SK-N-SH (cell line): ENCODE data around the gene PHC2. TPM values are rescaled to one million over a fixed set of nuclear protein-coding genes. Genes with fewer than 3 reads are reported as not detected.

ENCODE experiments used
- CTCF ChIA-PET: fragments of 300-600, 350-600 bp; formaldehyde crosslinking; extraction: SDS; loops from one replicate; lab custom pipeline; 2021; lab: Yijun Ruan, JAX
- POLR2A ChIA-PET: fragments of 350-600 bp; sonication (Branson Sonifier 250); formaldehyde crosslinking; extraction: SDS; loops from one replicate; lab custom pipeline; 2020; ENCODE audit warnings: antibody characterized with exemption, inconsistent platforms; lab: Yijun Ruan, JAX
- DNase-seq: peaks from one replicate; pipeline ENCODE4 v3.0.0; 2012
- H2AFZ ChIP-seq: fragments of 200-600 bp; sonication (generic); 2 replicates; pipeline ENCODE4 v1.8.1; 2016; ENCODE audit warnings: antibody characterized with exemption, mild to moderate bottlenecking, low read depth
- H3F3A ChIP-seq: fragments of 200-600 bp; sonication (generic); replicated peaks from 2 replicates; pipeline ENCODE3; 2016; ENCODE audit warnings: antibody characterized with exemption, mild to moderate bottlenecking; ENCODE audit not compliant: insufficient read depth
- H3K27ac ChIP-seq, 2 experiments: fragments of 200-500 bp in 1 of 2; fragments of 200-600 bp in 1 of 2; sonication (Bioruptor generic) in 1 of 2; sonication (generic), shearing (Covaris generic) in 1 of 2; 2 replicates each; pipeline versions ENCODE4 v1.5.1 to v1.6.1; 2014 to 2016; ENCODE audit warnings: low read depth in 2 of 2, inconsistent platforms in 1 of 2, low read length in 1 of 2, mild to moderate bottlenecking in 1 of 2, mixed read lengths in 1 of 2
- H3K27me3 ChIP-seq: fragments of 200-600 bp; sonication (generic), shearing (Covaris generic); 2 replicates; pipeline ENCODE4 v1.6.1; 2016; ENCODE audit warnings: mixed run types; ENCODE audit not compliant: insufficient read depth
- H3K36me3 ChIP-seq, 2 experiments: fragments of 200-500 bp in 1 of 2; fragments of 200-600 bp in 1 of 2; sonication (Bioruptor generic) in 1 of 2; sonication (generic) in 1 of 2; replicated peaks in 1 of 2; 2 replicates each; pipeline versions ENCODE3 to v1.5.1; 2014 to 2016; ENCODE audit warnings: low read length in 1 of 2, mild to moderate bottlenecking in 1 of 2; ENCODE audit not compliant: insufficient read depth in 2 of 2, control insufficient read depth in 1 of 2
- H3K4me1 ChIP-seq, 2 experiments: fragments of 200-500 bp in 1 of 2; fragments of 200-600 bp in 1 of 2; sonication (Bioruptor generic) in 1 of 2; sonication (generic), shearing (Covaris generic) in 1 of 2; 2 replicates each; pipeline versions ENCODE4 v1.5.1 to v1.6.1; 2014 to 2016; ENCODE audit warnings: low read depth in 1 of 2, low read length in 1 of 2, mixed run types in 1 of 2; ENCODE audit not compliant: insufficient read depth in 2 of 2, control insufficient read depth in 1 of 2
- H3K4me2 ChIP-seq: fragments of 200-600 bp; sonication (generic), shearing (Covaris generic); 2 replicates; pipeline ENCODE4 v1.6.1; 2017; ENCODE audit warnings: mixed run types
- H3K4me3 ChIP-seq, 2 experiments: fragments of 200-500 bp in 1 of 2; fragments of 200-600 bp in 1 of 2; sonication (Bioruptor generic) in 1 of 2; sonication (generic), shearing (Covaris generic) in 1 of 2; 2 replicates each; pipeline versions ENCODE4 v1.5.1 to v1.8.1; 2014 to 2016; ENCODE audit warnings: low read depth in 2 of 2, inconsistent platforms in 1 of 2, low read length in 1 of 2, mild to moderate bottlenecking in 1 of 2, mixed read lengths in 1 of 2, moderate library complexity in 1 of 2
- H3K79me2 ChIP-seq: fragments of 200-600 bp; sonication (generic); 2 replicates; pipeline ENCODE4 v1.8.1; 2017; ENCODE audit warnings: mild to moderate bottlenecking; ENCODE audit not compliant: insufficient read depth
- H3K9ac ChIP-seq: fragments of 200-600 bp; sonication (generic); 2 replicates; pipeline ENCODE4 v1.6.1; 2017; ENCODE audit warnings: mixed run types
- H3K9me2 ChIP-seq: fragments of 200-600 bp; sonication (generic); 2 replicates; pipeline ENCODE4 v1.6.1; 2017; ENCODE audit warnings: mixed run types
- H3K9me3 ChIP-seq: fragments of 200-600 bp; sonication (generic); 2 replicates; pipeline ENCODE4 v1.6.1; 2017; ENCODE audit warnings: mixed run types, mild to moderate bottlenecking, moderate library complexity
- H4K20me1 ChIP-seq: fragments of 200-600 bp; sonication (generic); 2 replicates; pipeline ENCODE4 v1.6.1; 2017; ENCODE audit warnings: mild to moderate bottlenecking, mixed run types; ENCODE audit not compliant: insufficient read depth
- EZH2phosphoT487 ChIP-seq: fragments of 200-600 bp; sonication (generic); IDR thresholded peaks from 2 replicates; pipeline ENCODE4 v1.6.1; 2017; ENCODE audit warnings: low read depth, mixed run types, mild to moderate bottlenecking, antibody characterized with exemption, moderate library complexity, borderline replicate concordance
- FOXM1 ChIP-seq: IDR thresholded peaks from 2 replicates; pipeline ENCODE4 v1.4.0; 2012; ENCODE audit warnings: low read depth, mild to moderate bottlenecking
- GABPA ChIP-seq: IDR thresholded peaks from 2 replicates; pipeline ENCODE4 v1.4.0; 2012; ENCODE audit warnings: low read depth, mild to moderate bottlenecking
- GATA2 ChIP-seq: sonication (generic); formaldehyde crosslinking; IDR thresholded peaks from 2 replicates; pipeline ENCODE4 v1.5.0; 2020; ENCODE audit warnings: mild to moderate bottlenecking, missing genetic modification reagents
- MAX ChIP-seq: IDR thresholded peaks from 2 replicates; pipeline ENCODE4 v1.4.0; 2012; ENCODE audit warnings: low read depth
- NFIC ChIP-seq: IDR thresholded peaks from 2 replicates; pipeline ENCODE4 v1.4.0; 2012; ENCODE audit warnings: borderline replicate concordance
- NRF1 ChIP-seq: IDR thresholded peaks from 2 replicates; pipeline ENCODE4 v1.6.1; 2012; ENCODE audit warnings: low read depth, mild to moderate bottlenecking, low read length
- POLR2AphosphoS5 ChIP-seq: IDR thresholded peaks from 2 replicates; pipeline ENCODE4 v1.6.1; 2012; ENCODE audit warnings: low read depth, low read length
- RCOR1 ChIP-seq: fragments of 150-350 bp; IDR thresholded peaks from 2 replicates; pipeline ENCODE4 v1.6.1; 2017; ENCODE audit warnings: antibody characterized with exemption, low read length
- SIN3A ChIP-seq: IDR thresholded peaks from 2 replicates; pipeline ENCODE4 v1.6.1; 2012; ENCODE audit warnings: low read depth, mild to moderate bottlenecking, low read length, moderate library complexity, borderline replicate concordance
- TEAD4 ChIP-seq: IDR thresholded peaks from 2 replicates; pipeline ENCODE4 v1.4.0; 2012; ENCODE audit warnings: mild to moderate bottlenecking, borderline replicate concordance; ENCODE audit not compliant: insufficient read depth
- USF1 ChIP-seq: IDR thresholded peaks from 2 replicates; pipeline ENCODE4 v1.4.0; 2012; ENCODE audit warnings: low read depth, borderline replicate concordance
- USF2 ChIP-seq: fragments of 150-350 bp; IDR thresholded peaks from 2 replicates; pipeline ENCODE4 v1.6.1; 2017; ENCODE audit warnings: antibody characterized with exemption, low read length, low read depth, borderline replicate concordance
- WGBS: methylation state at CpG from one replicate; pipeline ENCODE4 v1.1.6; 2017; ENCODE audit warnings: low lambda C conversion rate; 5-methylcytosine and 5-hydroxymethylcytosine counted together
- polyA plus RNA-seq, 3 experiments: library from polyadenylated mRNA; depleted of rRNA; stranded (reverse); fragments of >200 nt; gene quantifications; 2 replicates each; pipeline ENCODE4 v1.2.3, GENCODE V29; 2012
- TF ChIP-seq, protein P1 (sequence below): IDR thresholded peaks from 2 replicates; pipeline ENCODE4 v1.4.0; 2012; ENCODE audit warnings: low read depth, borderline replicate concordance
- TF ChIP-seq, protein P2 (sequence below): IDR thresholded peaks from 2 replicates; pipeline ENCODE4; 2012
- TF ChIP-seq, protein P3 (sequence below): fragments of 200-600 bp; sonication (generic); IDR thresholded peaks from 2 replicates; pipeline ENCODE4 v1.6.1; 2017; ENCODE audit warnings: antibody characterized with exemption, mild to moderate bottlenecking, moderate library complexity

PHC2 gene
- polyA plus RNA-seq, 1 of the 3 experiments (the other 2 are of a cell fraction), result 98.7 TPM

GRCh38 chr1:33359931-33360330 is 71.0 kb downstream of the PHC2 start:
- Histone ChIP-seq H3K36me3 (peaks cover 26 to 47% of the 10 kb centered on the region in 2 experiments), H3K9me3 (no peaks in the 10 kb centered on the region), H3K9ac (no peak overlapping the region), H4K20me1 (no peaks in the 10 kb centered on the region), H3K4me1 (peaks cover 0 to 31% of the 10 kb centered on the region in 2 experiments; a peak in 3 of 4 replicates), H3K9me2 (no peaks in the 10 kb centered on the region), H3K4me3 (no peak overlapping the region), H2AFZ (no peak overlapping the region), H3K79me2 (no peaks in the 10 kb centered on the region), H3K4me2 (no peak overlapping the region), H3K27ac (no peak overlapping the region), H3K27me3 (no peaks in the 10 kb centered on the region), H3F3A (no peaks in the 10 kb centered on the region)
- ChIA-PET POLR2A (interaction anchor here (0.9 kb wide), 1 partner anchor 10 kb away, joined by 3 read pairs; no protein-coding TSS in a partner anchor), CTCF (interaction anchor here (5.3 to 11.3 kb wide), 2 partner anchors 9 to 64 kb away, joined by 27 to 167 read pairs; no protein-coding TSS in a partner anchor)
- WGBS, result 86% methylated on average over 2 of the region's 2 CpGs
- TF ChIP-seq POLR2AphosphoS5 (no peak), RCOR1 (no peak), USF2 (no peak)
- TF ChIP-seq, protein P1, sequence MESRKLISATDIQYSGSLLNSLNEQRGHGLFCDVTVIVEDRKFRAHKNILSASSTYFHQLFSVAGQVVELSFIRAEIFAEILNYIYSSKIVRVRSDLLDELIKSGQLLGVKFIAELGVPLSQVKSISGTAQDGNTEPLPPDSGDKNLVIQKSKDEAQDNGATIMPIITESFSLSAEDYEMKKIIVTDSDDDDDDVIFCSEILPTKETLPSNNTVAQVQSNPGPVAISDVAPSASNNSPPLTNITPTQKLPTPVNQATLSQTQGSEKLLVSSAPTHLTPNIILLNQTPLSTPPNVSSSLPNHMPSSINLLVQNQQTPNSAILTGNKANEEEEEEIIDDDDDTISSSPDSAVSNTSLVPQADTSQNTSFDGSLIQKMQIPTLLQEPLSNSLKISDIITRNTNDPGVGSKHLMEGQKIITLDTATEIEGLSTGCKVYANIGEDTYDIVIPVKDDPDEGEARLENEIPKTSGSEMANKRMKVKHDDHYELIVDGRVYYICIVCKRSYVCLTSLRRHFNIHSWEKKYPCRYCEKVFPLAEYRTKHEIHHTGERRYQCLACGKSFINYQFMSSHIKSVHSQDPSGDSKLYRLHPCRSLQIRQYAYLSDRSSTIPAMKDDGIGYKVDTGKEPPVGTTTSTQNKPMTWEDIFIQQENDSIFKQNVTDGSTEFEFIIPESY, result no peak
- DNase-seq, result no peak

DNA sequence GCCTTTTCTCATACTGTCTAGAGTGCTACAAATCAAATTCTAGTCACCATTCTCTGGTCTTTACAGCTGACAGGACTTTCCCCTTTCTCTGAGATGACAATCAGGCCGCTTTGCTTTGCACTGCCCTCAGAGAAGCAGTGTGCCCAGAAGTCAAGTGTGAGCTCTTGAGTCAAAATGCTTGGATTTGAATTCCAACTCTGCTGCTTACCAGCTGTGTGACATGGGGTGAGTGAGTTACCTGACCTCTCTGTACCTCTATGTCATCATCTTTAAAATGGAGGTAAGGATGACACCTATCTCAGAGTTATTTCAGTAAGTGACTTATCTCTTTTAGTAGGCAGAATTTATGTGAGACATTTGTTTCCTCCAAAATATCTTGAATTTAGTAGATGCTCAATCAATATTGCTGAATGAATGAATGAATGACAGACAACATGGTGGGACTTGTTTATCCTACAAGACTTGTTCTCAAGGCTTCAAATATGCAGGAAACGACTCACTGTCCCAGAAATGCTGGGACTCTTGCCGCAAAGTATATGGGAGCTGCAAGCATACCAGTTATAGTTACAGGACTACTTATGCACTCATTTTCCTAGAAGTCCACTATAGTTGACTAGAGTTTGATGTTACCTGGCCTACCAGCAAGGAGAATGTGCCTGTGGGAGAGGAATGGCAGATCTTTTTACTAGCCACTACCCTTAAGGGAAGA is 71.9 kb downstream of the PHC2 start:
- no peaks in the 10 kb centered on the region for H3K9me2 ChIP-seq
- WGBS, result 81% methylated on average over 3 of the region's 3 CpGs
- no peak overlapping the region for H3K27ac ChIP-seq
- TF ChIP-seq, protein P2, sequence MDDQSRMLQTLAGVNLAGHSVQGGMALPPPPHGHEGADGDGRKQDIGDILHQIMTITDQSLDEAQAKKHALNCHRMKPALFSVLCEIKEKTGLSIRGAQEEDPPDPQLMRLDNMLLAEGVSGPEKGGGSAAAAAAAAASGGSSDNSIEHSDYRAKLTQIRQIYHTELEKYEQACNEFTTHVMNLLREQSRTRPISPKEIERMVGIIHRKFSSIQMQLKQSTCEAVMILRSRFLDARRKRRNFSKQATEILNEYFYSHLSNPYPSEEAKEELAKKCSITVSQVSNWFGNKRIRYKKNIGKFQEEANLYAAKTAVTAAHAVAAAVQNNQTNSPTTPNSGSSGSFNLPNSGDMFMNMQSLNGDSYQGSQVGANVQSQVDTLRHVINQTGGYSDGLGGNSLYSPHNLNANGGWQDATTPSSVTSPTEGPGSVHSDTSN, result no peak
- TF ChIP-seq, protein P3, sequence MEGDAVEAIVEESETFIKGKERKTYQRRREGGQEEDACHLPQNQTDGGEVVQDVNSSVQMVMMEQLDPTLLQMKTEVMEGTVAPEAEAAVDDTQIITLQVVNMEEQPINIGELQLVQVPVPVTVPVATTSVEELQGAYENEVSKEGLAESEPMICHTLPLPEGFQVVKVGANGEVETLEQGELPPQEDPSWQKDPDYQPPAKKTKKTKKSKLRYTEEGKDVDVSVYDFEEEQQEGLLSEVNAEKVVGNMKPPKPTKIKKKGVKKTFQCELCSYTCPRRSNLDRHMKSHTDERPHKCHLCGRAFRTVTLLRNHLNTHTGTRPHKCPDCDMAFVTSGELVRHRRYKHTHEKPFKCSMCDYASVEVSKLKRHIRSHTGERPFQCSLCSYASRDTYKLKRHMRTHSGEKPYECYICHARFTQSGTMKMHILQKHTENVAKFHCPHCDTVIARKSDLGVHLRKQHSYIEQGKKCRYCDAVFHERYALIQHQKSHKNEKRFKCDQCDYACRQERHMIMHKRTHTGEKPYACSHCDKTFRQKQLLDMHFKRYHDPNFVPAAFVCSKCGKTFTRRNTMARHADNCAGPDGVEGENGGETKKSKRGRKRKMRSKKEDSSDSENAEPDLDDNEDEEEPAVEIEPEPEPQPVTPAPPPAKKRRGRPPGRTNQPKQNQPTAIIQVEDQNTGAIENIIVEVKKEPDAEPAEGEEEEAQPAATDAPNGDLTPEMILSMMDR, result no peak
- TF ChIP-seq GATA2 (CRISPR knock-in tag) (no peak), FOXM1 (no peak), GABPA (no peak), SIN3A (no peak), EZH2phosphoT487 (no peak), MAX (no peak), USF1 (no peak), NFIC (no peak), NRF1 (no peak), TEAD4 (no peak)
- ChIA-PET POLR2A (no interaction called here), CTCF (no interaction called here)
- no peak for DNase-seq
- no peak overlapping the region for H3K4me2 ChIP-seq
- H3F3A ChIP-seq, result no peaks in the 10 kb centered on the region
- H3K9ac ChIP-seq, result no peak overlapping the region
- no peaks in the 10 kb centered on the region for H3K27me3 ChIP-seq
- no peak overlapping the region for H3K4me3 ChIP-seq
- H3K79me2 ChIP-seq, result no peaks in the 10 kb centered on the region
- peaks cover 26 to 49% of the 10 kb centered on the region in 2 experiments for H3K36me3 ChIP-seq
- H3K9me3 ChIP-seq, result no peaks in the 10 kb centered on the region
- H4K20me1 ChIP-seq, result no peaks in the 10 kb centered on the region
- no peak overlapping the region for H2AFZ ChIP-seq
- peaks cover 0 to 22% of the 10 kb centered on the region in 2 experiments; a peak in 3 of 4 replicates for H3K4me1 ChIP-seq
